ENCODE data around the gene SDC1.

- TF ChIP-seq CTCF (conservative IDR thresholded peaks at IDR 0.05) = no peak
- TF ChIP-seq ZFX (IDR thresholded peaks at IDR 0.05) = no peak
These were observed 2.7 kb downstream of the SDC1 start for GRCh38 chr2:20222014-20222768.

Data from C4-2B (cell line).